ENCODE data around the gene ZNF575. TPM values are rescaled to one million over a fixed set of nuclear protein-coding genes. Genes with fewer than 3 reads are reported as not detected.

Gene ZNF575, protein sequence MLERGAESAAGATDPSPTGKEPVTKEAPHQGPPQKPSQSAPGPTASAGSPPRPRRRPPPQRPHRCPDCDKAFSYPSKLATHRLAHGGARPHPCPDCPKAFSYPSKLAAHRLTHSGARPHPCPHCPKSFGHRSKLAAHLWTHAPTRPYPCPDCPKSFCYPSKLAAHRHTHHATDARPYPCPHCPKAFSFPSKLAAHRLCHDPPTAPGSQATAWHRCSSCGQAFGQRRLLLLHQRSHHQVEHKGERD
- total RNA-seq: 1 to 10 TPM; 6.6 to 6.9 TPM

DNA sequence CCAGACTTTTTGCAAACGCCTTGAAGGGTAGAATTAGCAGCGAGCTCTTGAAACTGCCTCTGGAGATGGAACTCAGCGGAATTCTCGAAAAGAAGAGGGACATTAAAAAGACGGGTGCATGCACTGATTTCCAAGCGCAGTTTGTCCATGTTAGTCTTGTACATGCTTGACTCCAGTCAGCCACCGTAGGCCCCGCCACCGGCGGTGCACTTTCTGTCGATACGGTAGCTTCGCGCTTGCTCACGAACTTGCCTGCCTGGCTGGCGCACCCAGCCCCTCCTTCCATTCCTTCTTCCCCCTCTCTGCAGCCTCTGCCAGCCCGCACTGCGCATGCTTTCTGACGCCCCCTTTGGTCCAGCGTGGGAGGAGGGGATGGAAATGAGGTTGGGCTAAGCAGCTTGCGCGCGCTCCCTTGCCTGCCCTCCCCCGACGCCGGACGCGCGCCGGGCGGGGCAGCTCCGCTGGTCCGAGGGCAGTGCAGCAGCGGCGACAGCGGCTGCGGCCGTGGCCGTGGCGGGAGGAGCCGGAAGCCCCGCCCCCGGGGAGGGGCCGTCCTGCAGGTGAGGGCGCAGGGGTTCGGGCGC is at the start of gene ZNF575:
Gene ZNF575, plus strand, starts transcription at position 227 of the 584 bp plus-strand sequence. CDS start 1,235 bp downstream, outside the sequence.

GRCh38 chr19:43504426-43505185 is 28.4 kb upstream of the ZNF575 start, which contains the start of gene PHLDB3:
PHLDB3 (minus strand) TSS chr19:43504746; CDS start chr19:43504118, 628 bp downstream.

DNA sequence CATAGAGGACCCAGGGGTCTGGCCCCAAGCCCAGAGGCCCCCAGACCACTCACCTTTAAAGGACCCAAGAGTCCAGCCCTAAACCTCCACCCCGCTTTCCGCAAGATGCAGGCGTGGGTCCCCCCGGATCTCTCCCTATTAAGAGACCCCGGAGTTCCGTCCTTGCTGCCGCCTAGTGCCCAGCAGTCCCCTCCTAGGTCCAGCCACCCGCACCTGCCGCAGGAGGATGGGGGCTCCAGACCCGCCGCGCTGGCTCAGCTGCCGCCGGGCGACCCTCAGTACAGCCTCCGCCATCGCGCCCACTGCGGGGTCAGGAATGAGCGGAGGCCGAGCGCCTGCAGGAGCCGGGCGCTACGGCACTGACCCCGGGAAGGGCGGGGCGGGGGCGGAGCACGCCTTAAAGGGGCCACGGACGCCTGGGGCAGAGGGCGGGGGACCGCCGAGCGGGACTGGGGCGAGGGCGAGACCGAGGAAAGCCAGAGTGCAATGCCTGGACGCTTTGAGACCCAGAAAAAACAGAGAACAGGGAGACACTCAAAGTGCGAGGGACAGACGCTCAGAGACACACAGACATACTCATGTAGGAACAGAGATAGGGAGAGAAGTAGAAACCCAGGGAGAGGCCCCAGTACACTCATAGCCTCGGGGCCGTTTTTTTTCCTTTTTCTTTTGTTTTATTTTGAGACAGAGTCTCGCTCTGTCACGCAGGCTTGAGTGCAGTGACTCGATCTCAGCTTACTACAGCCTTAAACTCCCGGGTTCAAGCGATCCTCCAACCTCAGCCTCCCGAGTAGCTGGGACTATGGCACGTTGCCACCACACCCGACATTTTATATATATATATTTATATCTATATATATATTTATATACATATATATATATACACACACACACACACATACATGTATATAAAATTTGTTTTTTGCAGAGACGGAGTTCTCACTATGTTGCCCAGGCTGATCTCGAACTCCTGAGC is 5.8 kb upstream of the ZNF575 start, which contains the start of gene ETHE1:
Gene ETHE1, minus strand, starts transcription at position 318 of the 976 bp plus-strand sequence. Its CDS starts 24 bp downstream, at position 294.

DNA sequence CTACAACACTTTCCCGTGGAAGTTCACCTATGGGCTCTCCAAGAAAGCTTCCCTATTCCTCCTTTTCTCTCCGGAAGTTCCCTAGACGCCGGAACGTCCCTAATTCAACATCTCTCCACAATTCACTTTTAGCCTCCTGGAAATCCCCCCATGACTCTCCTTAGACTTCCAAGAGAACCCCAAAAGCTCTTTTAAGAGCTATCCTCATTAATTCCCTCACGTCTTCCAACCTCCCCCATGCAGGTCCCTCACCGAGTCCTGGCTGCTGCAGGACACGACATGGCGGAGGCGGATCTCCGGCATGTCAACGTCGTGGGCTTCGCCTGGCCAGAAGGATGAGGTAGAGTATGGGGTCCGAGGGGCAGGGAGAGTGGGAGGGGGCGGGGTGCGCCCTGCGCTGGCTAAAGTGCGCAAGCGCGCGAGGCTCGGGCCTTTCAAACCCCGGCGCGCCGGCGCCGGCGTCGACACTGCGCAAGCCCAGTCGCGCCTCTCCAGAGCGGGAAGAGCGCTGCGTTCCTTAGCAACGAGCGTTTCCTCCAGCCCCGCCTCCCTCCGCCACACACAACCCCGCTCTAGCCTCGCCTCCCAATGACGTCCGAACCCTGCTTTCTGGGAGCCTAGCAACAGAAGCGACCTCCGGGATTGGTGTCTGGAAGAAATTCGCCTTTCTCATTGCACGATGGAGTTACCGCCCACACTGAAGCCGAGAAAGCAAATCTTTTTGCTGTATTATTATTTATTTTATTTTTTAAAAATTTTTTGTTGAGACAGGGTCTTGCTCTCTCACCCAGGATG is 42.4 kb downstream of the ZNF575 start, which contains the start of the genes PINLYP and XRCC1:
Gene PINLYP, plus strand, starts transcription at position 646 of the 795 bp plus-strand sequence. CDS start 1,391 bp downstream, outside the sequence.
Gene XRCC1, minus strand, starts transcription at position 372 of the 795 bp plus-strand sequence. Its CDS starts 69 bp downstream, at position 303.

Other genes starting within 250 kb of the ZNF575 start
- gene CD177, start 179.5 kb upstream of the ZNF575 start, total RNA-seq: not detected
- gene TEX101, start 118.3 kb upstream of the ZNF575 start, total RNA-seq: not detected
- gene LYPD3, start 67.6 kb upstream of the ZNF575 start, total RNA-seq: 1 to 10 TPM; 1.3 to 1.5 TPM
- gene PHLDB3, start 28.4 kb upstream of the ZNF575 start, total RNA-seq: 10 to 100 TPM; 22.0 to 22.6 TPM
- gene ETHE1, start 6.0 kb upstream of the ZNF575 start, total RNA-seq: 10 to 100 TPM; 79.6 to 87.3 TPM
- gene XRCC1, start 42.3 kb downstream of the ZNF575 start, total RNA-seq: 10 to 100 TPM; 36.2 to 36.4 TPM
- 1 to 10 TPM; 3.9 to 5.0 TPM for gene PINLYP, start 42.6 kb downstream of the ZNF575 start, total RNA-seq
- gene IRGQ, start 62.9 kb downstream of the ZNF575 start, total RNA-seq: 10 to 100 TPM; 12.1 to 12.2 TPM
- gene ZNF576, start 63.4 kb downstream of the ZNF575 start, total RNA-seq: 10 to 100 TPM; 12.9 to 13.5 TPM
- under 1 TPM; 0.39 to 0.40 TPM for gene SRRM5, start 78.9 kb downstream of the ZNF575 start, total RNA-seq
- gene ZNF428, start 86.4 kb downstream of the ZNF575 start, total RNA-seq: 10 to 100 TPM; 24.5 to 29.5 TPM
- under 1 TPM; 0.30 to 0.51 TPM for gene CADM4, start 106.7 kb downstream of the ZNF575 start, total RNA-seq
- gene PLAUR, start 137.0 kb downstream of the ZNF575 start, total RNA-seq: 10 to 100 TPM; 11.1 to 11.8 TPM
- gene IRGC, start 182.9 kb downstream of the ZNF575 start, total RNA-seq: not detected
- 10 to 100 TPM; 56.7 to 61.4 TPM for gene SMG9, start 221.8 kb downstream of the ZNF575 start, total RNA-seq
- gene KCNN4, start 247.8 kb downstream of the ZNF575 start, total RNA-seq: 10 to 100 TPM; 28.8 to 30.4 TPM

All from activated naive CD4-positive, alpha-beta T cell treated with anti-CD3 and anti-CD28 coated beads, Interleukin-2, amount 10 ng/mL, durations not matched to agents 5 hours and 36 hours (primary cell).